BE2C (cell line): Measurements from ENCODE around the gene RGS19.

Experiments used
- DNase-seq: peaks from one replicate; pipeline ENCODE4 v3.0.0-alpha.2; 2020
- H3K27me3 ChIP-seq: fragments of 250-450 bp; sonication (Bioruptor Pico); 2 replicates; pipeline ENCODE4 v1.5.1; 2020; ENCODE audit warnings: mild to moderate bottlenecking
- H3K36me3 ChIP-seq: fragments of 250-450 bp; sonication (Bioruptor Pico); 2 replicates; pipeline ENCODE4 v1.5.1; 2020; ENCODE audit warnings: mild to moderate bottlenecking
- H3K4me1 ChIP-seq: fragments of 250-450 bp; sonication (Bioruptor Pico); 2 replicates; pipeline ENCODE4 v1.5.1; 2020
- H3K4me3 ChIP-seq: 2 replicates; pipeline ENCODE4 v1.5.1; 2011; ENCODE audit warnings: low read depth, low read length
- H3K9me3 ChIP-seq: fragments of 250-450 bp; sonication (Bioruptor Pico); 2 replicates; pipeline ENCODE4 v1.5.1; 2020
- TF ChIP-seq, protein P1 (sequence below): IDR thresholded peaks from 2 replicates; pipeline ENCODE4 v1.5.1; 2012; ENCODE audit warnings: mild to moderate bottlenecking, low read depth, low read length

Gene RGS19

DNA sequence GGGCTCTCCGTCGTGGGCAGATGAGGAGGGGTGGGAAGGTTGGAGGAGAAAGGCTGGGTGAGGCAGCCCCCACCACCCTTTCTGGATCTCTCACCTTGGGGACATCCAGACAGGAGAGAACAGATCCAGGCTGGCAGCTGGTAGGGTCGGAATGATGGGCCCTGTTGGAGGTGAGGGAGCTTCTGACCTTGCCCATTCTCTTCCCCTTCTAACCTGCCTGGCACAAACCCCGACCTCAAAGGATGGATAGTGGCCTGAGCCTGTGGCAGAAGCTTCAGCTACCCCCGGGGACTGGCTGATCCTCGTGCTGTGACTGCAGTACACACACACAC, 34.1 kb upstream of the RGS19 start:
- Histone ChIP-seq H3K27me3 (no peaks in the 10 kb centered on the region), H3K4me3 (no peak overlapping the region), H3K36me3 (no peaks in the 10 kb centered on the region), H3K9me3 (no peaks in the 10 kb centered on the region), H3K4me1 (peaks cover 51% of the 10 kb centered on the region)
- TF ChIP-seq, protein P1, sequence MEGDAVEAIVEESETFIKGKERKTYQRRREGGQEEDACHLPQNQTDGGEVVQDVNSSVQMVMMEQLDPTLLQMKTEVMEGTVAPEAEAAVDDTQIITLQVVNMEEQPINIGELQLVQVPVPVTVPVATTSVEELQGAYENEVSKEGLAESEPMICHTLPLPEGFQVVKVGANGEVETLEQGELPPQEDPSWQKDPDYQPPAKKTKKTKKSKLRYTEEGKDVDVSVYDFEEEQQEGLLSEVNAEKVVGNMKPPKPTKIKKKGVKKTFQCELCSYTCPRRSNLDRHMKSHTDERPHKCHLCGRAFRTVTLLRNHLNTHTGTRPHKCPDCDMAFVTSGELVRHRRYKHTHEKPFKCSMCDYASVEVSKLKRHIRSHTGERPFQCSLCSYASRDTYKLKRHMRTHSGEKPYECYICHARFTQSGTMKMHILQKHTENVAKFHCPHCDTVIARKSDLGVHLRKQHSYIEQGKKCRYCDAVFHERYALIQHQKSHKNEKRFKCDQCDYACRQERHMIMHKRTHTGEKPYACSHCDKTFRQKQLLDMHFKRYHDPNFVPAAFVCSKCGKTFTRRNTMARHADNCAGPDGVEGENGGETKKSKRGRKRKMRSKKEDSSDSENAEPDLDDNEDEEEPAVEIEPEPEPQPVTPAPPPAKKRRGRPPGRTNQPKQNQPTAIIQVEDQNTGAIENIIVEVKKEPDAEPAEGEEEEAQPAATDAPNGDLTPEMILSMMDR = no peak
- no peak for DNase-seq

GRCh38 chr20:64112691-64113443, 33.5 kb upstream of the RGS19 start:
- Histone ChIP-seq H3K4me3 (no peak overlapping the region), H3K27me3 (no peaks in the 10 kb centered on the region), H3K4me1 (peaks cover 51% of the 10 kb centered on the region), H3K9me3 (no peaks in the 10 kb centered on the region), H3K36me3 (no peaks in the 10 kb centered on the region)
- TF ChIP-seq, protein P1 = no peak
- no peak for DNase-seq

GRCh38 chr20:64111841-64112641, 32.7 kb upstream of the RGS19 start:
- H3K36me3 ChIP-seq = no peaks in the 10 kb centered on the region; the same call in 1 of the 2 replicates
- TF ChIP-seq, protein P1 = 0 out of 2 replicates have a peak, but pooled peaks have one; percentile 4
- H3K9me3 ChIP-seq = no peaks in the 10 kb centered on the region
- no peak overlapping the region for H3K4me3 ChIP-seq
- H3K4me1 ChIP-seq = peaks cover 59% of the 10 kb centered on the region
- no peaks in the 10 kb centered on the region for H3K27me3 ChIP-seq
- peak; percentile 91 for DNase-seq

DNA sequence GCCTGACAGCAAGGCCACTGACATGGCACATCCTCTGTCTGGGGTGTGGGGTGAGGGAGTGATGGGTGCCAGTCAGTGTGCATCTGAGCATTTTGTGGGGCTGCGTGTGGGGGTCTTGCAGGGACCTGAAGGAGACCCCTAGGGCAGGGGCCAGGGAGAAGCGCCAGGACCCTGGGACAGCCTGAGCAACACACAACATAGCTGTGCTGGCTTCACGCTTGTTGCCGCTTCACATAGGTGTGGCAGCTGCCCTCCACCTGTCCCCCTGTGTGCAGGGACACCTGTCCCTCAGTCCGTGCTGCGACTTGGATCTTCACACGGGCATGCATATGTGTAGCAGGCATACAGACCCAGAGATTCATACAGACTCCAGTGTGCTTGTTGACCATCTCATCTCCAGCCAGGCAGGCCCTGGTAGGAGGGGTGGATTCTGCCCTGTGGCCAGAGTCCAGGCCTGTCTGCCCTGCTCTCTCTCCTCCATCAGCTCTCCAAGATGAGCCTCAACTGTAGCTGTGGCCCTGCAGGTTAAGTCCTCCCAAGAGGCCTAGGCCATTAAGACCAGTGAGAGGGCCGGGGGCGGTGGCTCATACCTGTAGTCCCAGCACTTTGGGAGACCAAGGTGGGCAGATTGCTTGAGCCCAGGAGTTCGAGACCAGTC, 31.2 kb upstream of the RGS19 start:
- TF ChIP-seq, protein P1 = no peak
- Histone ChIP-seq H3K27me3 (no peaks in the 10 kb centered on the region), H3K4me3 (no peak overlapping the region), H3K36me3 (no peaks in the 10 kb centered on the region; the same call in 1 of the 2 replicates), H3K9me3 (no peaks in the 10 kb centered on the region), H3K4me1 (peaks cover 59% of the 10 kb centered on the region)
- no peak for DNase-seq

DNA sequence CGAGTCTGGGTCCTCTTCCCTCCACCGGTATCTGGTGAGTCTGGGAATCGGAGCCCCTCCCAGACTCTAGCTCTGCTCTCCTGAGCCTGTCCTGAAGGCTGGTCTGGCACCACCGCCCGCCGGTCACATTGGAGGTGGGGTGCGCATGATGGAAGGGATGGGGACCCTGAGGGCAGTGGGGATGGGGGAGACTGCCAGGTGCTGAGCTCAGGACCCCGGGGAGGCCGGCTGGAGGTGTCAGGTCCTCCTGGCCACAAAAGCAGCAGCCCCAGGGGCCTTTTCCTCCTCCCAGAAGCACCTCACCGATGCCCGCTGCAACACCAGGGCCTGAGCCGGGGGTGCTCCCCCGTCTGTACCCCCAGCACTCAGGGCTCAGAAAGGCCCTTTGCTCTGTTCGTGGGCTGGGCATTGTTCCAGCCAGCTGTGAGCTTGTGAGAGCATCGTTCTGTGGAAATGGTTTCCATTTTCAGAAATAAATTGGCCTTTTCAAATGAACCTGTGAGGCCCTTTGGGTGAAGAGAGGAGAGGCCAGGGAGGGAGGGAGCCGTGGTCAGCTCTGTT, 30.6 kb upstream of the RGS19 start:
- Histone ChIP-seq H3K36me3 (no peaks in the 10 kb centered on the region; the same call in 1 of the 2 replicates), H3K4me1 (peaks cover 59% of the 10 kb centered on the region), H3K27me3 (no peaks in the 10 kb centered on the region), H3K9me3 (no peaks in the 10 kb centered on the region), H3K4me3 (no peak overlapping the region)
- TF ChIP-seq, protein P1 = no peak
- peak; percentile 31 for DNase-seq
